IMR-90 (cell line): ENCODE results near the gene SBF1. TPM values are rescaled to one million over a fixed set of nuclear protein-coding genes. Genes with fewer than 3 reads are reported as not detected.

Source experiments
- ATAC-seq: fragments of 200-7000 bp; cut with Tn5 transposase; 2 replicates; pipeline ENCODE4 v1.9.1; 2020; ENCODE audit warnings: low read depth, mild to moderate bottlenecking, moderate library complexity
- BruUV-seq: library from RNA; stranded (reverse); fragments of 400-500 nt; replicated peaks from 2 replicates; lab custom pipeline; 2021; lab: Mats Ljungman, UMichigan
- CTCF ChIA-PET: fragments of 300-600 bp; formaldehyde crosslinking; extraction: SDS; loops from one replicate; lab custom pipeline; 2021; ENCODE audit warnings: antibody characterized with exemption; lab: Yijun Ruan, JAX
- POLR2A ChIA-PET: fragments of 300-600 bp; sonication (Branson Sonifier 250); formaldehyde crosslinking; loops from one replicate; lab custom pipeline; 2022; ENCODE audit warnings: antibody characterized with exemption; ENCODE audit not compliant: unreplicated experiment; lab: Charles Lee
- DNase-seq: peaks from one replicate; pipeline ENCODE4 v3.0.0; 2013
- H2AFZ ChIP-seq: replicated peaks from 2 replicates; pipeline ENCODE3; 2013; ENCODE audit warnings: low read length, mild to moderate bottlenecking; ENCODE audit not compliant: poor library complexity
- H2AK5ac ChIP-seq: 2 replicates; pipeline ENCODE4 v1.6.1; 2013; ENCODE audit warnings: low read depth, low read length, inconsistent platforms
- H2AK9ac ChIP-seq: replicated peaks from 2 replicates; pipeline ENCODE3; 2013; ENCODE audit warnings: mild to moderate bottlenecking, low read depth, low read length, moderate library complexity; ENCODE audit not compliant: poor library complexity
- H2BK120ac ChIP-seq: 2 replicates; pipeline ENCODE4 v1.6.1; 2013; ENCODE audit warnings: low read depth, low read length, inconsistent platforms
- H2BK15ac ChIP-seq: 3 replicates; pipeline ENCODE4 v1.6.1; 2013; ENCODE audit warnings: low read depth, low read length, inconsistent platforms
- H2BK20ac ChIP-seq: 2 replicates; pipeline ENCODE4 v1.6.1; 2013; ENCODE audit warnings: low read depth, mild to moderate bottlenecking, inconsistent platforms, low read length, moderate library complexity
- H2BK5ac ChIP-seq: 2 replicates; pipeline ENCODE4 v1.6.1; 2013; ENCODE audit warnings: mild to moderate bottlenecking, low read depth, low read length, inconsistent platforms; ENCODE audit not compliant: poor library complexity, severe bottlenecking
- H3K14ac ChIP-seq: replicated peaks from 2 replicates; pipeline ENCODE4 v1.6.1; 2013; ENCODE audit warnings: low read depth, low read length, inconsistent platforms
- H3K18ac ChIP-seq: 2 replicates; pipeline ENCODE4 v1.6.1; 2013; ENCODE audit warnings: low read depth, low read length, control low read depth
- H3K23ac ChIP-seq: 2 replicates; pipeline ENCODE4 v1.6.1; 2013; ENCODE audit warnings: low read depth, low read length, inconsistent platforms
- H3K27ac ChIP-seq: 2 replicates; pipeline ENCODE4 v1.5.1; 2013; ENCODE audit warnings: mild to moderate bottlenecking, control low read depth, low read length; ENCODE audit not compliant: insufficient read depth
- H3K27me3 ChIP-seq: 2 replicates; pipeline ENCODE4 v1.6.1; 2013; ENCODE audit warnings: low read length; ENCODE audit not compliant: control insufficient read depth, insufficient read depth
- H3K36me3 ChIP-seq: 2 replicates; pipeline ENCODE4 v1.6.1; 2013; ENCODE audit warnings: low read length, mixed read lengths; ENCODE audit not compliant: control insufficient read depth, insufficient read depth
- H3K4ac ChIP-seq: 2 replicates; pipeline ENCODE4 v1.6.1; 2013; ENCODE audit warnings: low read depth, low read length, inconsistent platforms
- H3K4me1 ChIP-seq: 2 replicates; pipeline ENCODE4 v1.6.1; 2013; ENCODE audit warnings: low read length, mixed read lengths; ENCODE audit not compliant: control insufficient read depth, insufficient read depth
- H3K4me2 ChIP-seq: 2 replicates; pipeline ENCODE4 v1.6.1; 2013; ENCODE audit warnings: low read depth, mild to moderate bottlenecking, control low read depth, low read length, moderate library complexity
- H3K4me3 ChIP-seq: 2 replicates; pipeline ENCODE4 v1.5.1; 2013; ENCODE audit warnings: low read depth, mild to moderate bottlenecking, control low read depth, low read length, moderate library complexity; ENCODE audit not compliant: insufficient read depth
- H3K56ac ChIP-seq: 2 replicates; pipeline ENCODE4 v1.6.1; 2013; ENCODE audit warnings: low read length, inconsistent platforms; ENCODE audit not compliant: insufficient read depth; ENCODE audit errors: extremely low read depth
- H3K79me1 ChIP-seq, 2 experiments: 2 replicates each; pipeline ENCODE4 v1.6.1; 2013; ENCODE audit warnings: low read length in 2 of 2, inconsistent platforms in 1 of 2, low read depth in 1 of 2
- H3K9ac ChIP-seq: 2 replicates; pipeline ENCODE4 v1.6.1; 2013; ENCODE audit warnings: low read depth, low read length, control low read depth
- H3K9me1 ChIP-seq: 2 replicates; pipeline ENCODE4 v1.6.1; 2013; ENCODE audit warnings: low read length, inconsistent platforms; ENCODE audit not compliant: insufficient read depth
- H3K9me3 ChIP-seq: 2 replicates; pipeline ENCODE4 v1.6.1; 2013; ENCODE audit warnings: low read length; ENCODE audit not compliant: control insufficient read depth, insufficient read depth
- H4K20me1 ChIP-seq: 2 replicates; pipeline ENCODE4 v1.6.1; 2013; ENCODE audit warnings: low read length, inconsistent platforms; ENCODE audit not compliant: insufficient read depth
- H4K5ac ChIP-seq: 2 replicates; pipeline ENCODE4 v1.6.1; 2013; ENCODE audit warnings: mild to moderate bottlenecking, low read depth, low read length, control low read depth
- H4K8ac ChIP-seq, 2 experiments: 2 replicates each; pipeline ENCODE4 v1.6.1; 2013; ENCODE audit warnings: low read depth in 2 of 2, low read length in 2 of 2, control low read depth in 1 of 2, inconsistent platforms in 1 of 2
- H4K91ac ChIP-seq: 2 replicates; pipeline ENCODE4 v1.6.1; 2013; ENCODE audit warnings: low read depth, low read length, inconsistent platforms; ENCODE audit not compliant: insufficient read depth
- CHD1 ChIP-seq: IDR thresholded peaks from 2 replicates; pipeline ENCODE4 v1.6.1; 2012; ENCODE audit warnings: low read depth, low read length, improper control_type of control experiment
- CTCF ChIP-seq: conservative IDR thresholded peaks from 2 replicates; pipeline ENCODE4 v1.5.1; 2012; ENCODE audit warnings: mild to moderate bottlenecking, low read depth, low read length, improper control_type of control experiment
- FOS ChIP-seq: fragments of 150-350 bp; IDR thresholded peaks from 2 replicates; pipeline ENCODE4 v1.6.1; 2016; ENCODE audit warnings: low read depth, low read length
- MAZ ChIP-seq: IDR thresholded peaks from 2 replicates; pipeline ENCODE4 v1.6.1; 2012; ENCODE audit warnings: low read depth, mild to moderate bottlenecking, low read length, improper control_type of control experiment, moderate library complexity, borderline replicate concordance
- WGBS, 2 experiments: methylation state at CpG; one replicate each; pipeline versions ENCODE4 v1.1.5 to v1.1.7; 2013; ENCODE audit warnings: missing lambda C conversion rate in 2 of 2; ENCODE audit not compliant: insufficient read length in 1 of 2; ENCODE audit errors: extremely low coverage in 2 of 2; 5-methylcytosine and 5-hydroxymethylcytosine counted together
- dilution Hi-C: fragments of 300-500 bp; cut with HindIII; formaldehyde crosslinking; loops from one replicate; pipeline ENCODE4 v1.14.3; 2018; ENCODE audit warnings: low sequenced_read_pairs; ENCODE audit not compliant: unreplicated experiment
- in situ Hi-C: fragments of 300-500 bp; cut with MboI; formaldehyde crosslinking; loops from 3 replicates; pipeline ENCODE4 v1.14.3; 2019; ENCODE audit warnings: low sequenced_read_pairs, inconsistent platforms, mixed read lengths
- intact Hi-C: fragments of 100-400 bp; cut with micrococcal nuclease; formaldehyde crosslinking; loops from 2 replicates; pipeline ENCODE4 v1.10.0; 2022
- polyA plus RNA-seq, 3 experiments: library from polyadenylated mRNA; depleted of rRNA; stranded (reverse); fragments of >200 nt; gene quantifications; 2 replicates each; pipeline ENCODE4 v1.2.3, GENCODE V29; 2012; ENCODE audit warnings: low replicate concordance in 1 of 3
- total RNA-seq: library from RNA; depleted of rRNA; stranded (reverse); fragments of >200 nt; gene quantifications from 2 replicates; pipeline ENCODE4 v1.2.3, GENCODE V29; 2012
- TF ChIP-seq, protein P1 (sequence below): fragments of 150-350 bp; IDR thresholded peaks from 2 replicates; pipeline ENCODE4 v1.6.1; 2017; ENCODE audit warnings: mild to moderate bottlenecking, antibody characterized with exemption, low read length, low read depth

Gene SBF1
- total and polyA plus RNA-seq, 2 of the 4 experiments (the other 2 are of a cell fraction), result 21.5 to 33.2 TPM

DNA sequence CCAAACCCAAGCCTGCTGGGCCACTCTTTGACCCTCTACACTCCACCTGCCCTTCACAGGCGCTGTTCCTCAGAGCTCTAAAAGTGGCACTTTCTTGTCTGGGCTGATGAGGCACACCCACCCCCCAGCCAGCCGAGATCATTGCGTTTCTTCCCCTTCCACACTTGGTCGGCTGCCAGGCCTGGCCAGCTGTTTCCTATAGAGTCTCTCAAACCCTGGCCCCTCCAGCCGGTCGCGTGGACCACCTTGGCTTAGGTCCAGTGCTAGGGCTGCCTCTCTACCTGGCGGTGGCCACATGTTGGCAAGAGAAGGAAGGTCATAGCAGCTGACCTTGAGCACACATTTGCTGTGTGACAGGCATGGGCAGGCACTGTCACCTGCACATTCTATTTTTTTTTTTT, 71.1 kb downstream of the SBF1 start:
- dilution Hi-C loops, result no loop called here

More for the DNA sequence above, 71.1 kb downstream of the SBF1 start:
- no TSS peak for BruUV-seq
- H2BK20ac ChIP-seq, result no peak overlapping the region
- H2AK5ac ChIP-seq, result no peak overlapping the region
- H3K18ac ChIP-seq, result no peak overlapping the region
- CTCF ChIA-PET, result no interaction called here
- no peak overlapping the region for H2BK15ac ChIP-seq
- no peak overlapping the region for H2BK120ac ChIP-seq
- POLR2A ChIA-PET, result no interaction called here
- H3K79me1 ChIP-seq, result peaks cover 10 to 58% of the 10 kb centered on the region in 2 experiments
- H3K23ac ChIP-seq, result no peak overlapping the region
- no peak overlapping the region for H2AFZ ChIP-seq
- TF ChIP-seq, protein P1, sequence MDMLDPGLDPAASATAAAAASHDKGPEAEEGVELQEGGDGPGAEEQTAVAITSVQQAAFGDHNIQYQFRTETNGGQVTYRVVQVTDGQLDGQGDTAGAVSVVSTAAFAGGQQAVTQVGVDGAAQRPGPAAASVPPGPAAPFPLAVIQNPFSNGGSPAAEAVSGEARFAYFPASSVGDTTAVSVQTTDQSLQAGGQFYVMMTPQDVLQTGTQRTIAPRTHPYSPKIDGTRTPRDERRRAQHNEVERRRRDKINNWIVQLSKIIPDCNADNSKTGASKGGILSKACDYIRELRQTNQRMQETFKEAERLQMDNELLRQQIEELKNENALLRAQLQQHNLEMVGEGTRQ, result no peak
- no peak for TF ChIP-seq CHD1
- TF ChIP-seq FOS, result no peak
- TF ChIP-seq MAZ, result no peak
- no peak for TF ChIP-seq CTCF
- no peak overlapping the region for H3K9ac ChIP-seq
- no peak overlapping the region for H4K5ac ChIP-seq
- H4K91ac ChIP-seq, result no peak overlapping the region
- intact Hi-C loops, result no loop called here
- H3K56ac ChIP-seq, result no peak overlapping the region
- H3K36me3 ChIP-seq, result peaks cover 23% of the 10 kb centered on the region
- no peak overlapping the region for H3K4me2 ChIP-seq
- no peaks in the 10 kb centered on the region for H3K9me3 ChIP-seq
- no peak overlapping the region for H2AK9ac ChIP-seq
- 30% methylated on average over 7 of the region's 8 CpGs; no CpG with 5 or more reads in 1 of the 2 experiments for WGBS, 2 experiments
- no peak overlapping the region for H3K4me3 ChIP-seq
- no peak overlapping the region for H4K8ac ChIP-seq
- H3K4me1 ChIP-seq, result peaks cover 3% of the 10 kb centered on the region; the same call in 1 of the 2 replicates
- in situ Hi-C loops, result no loop called here
- ATAC-seq, result no peak; the same call in 1 of the 2 replicates
- no peaks in the 10 kb centered on the region for H3K27me3 ChIP-seq
- H3K14ac ChIP-seq, result no peak overlapping the region
- peaks cover 23% of the 10 kb centered on the region for H4K20me1 ChIP-seq
- no peak overlapping the region for H3K27ac ChIP-seq
- peaks cover 10% of the 10 kb centered on the region; the same call in 1 of the 2 replicates for H3K9me1 ChIP-seq
- no peak overlapping the region for H2BK5ac ChIP-seq
- no peak overlapping the region for H3K4ac ChIP-seq
- no peak for DNase-seq
